HG03025 (cell line): ENCODE results near the gene CHST9.
"Not testable (repeated sequence)": the region's sequence is repeated elsewhere in the genome, so short reads cannot be mapped to it uniquely, and the experiment has no call there.

Source experiments
- ATAC-seq: cut with Tn5 transposase; IDR thresholded peaks from one replicate; pipeline ENCODE4 v1.9.1; 2021; ENCODE audit warnings: mild to moderate bottlenecking, moderate library complexity; ENCODE audit not compliant: unreplicated experiment, low FRiP score

CHST9 gene

GRCh38 chr18:27185025-27185763 is at the start of gene CHST9:
Gene CHST9, minus strand, starts transcription at chr18:27185308. Its CDS starts 42,499 bp downstream, at chr18:27142809.
- no peak for ATAC-seq

- ATAC-seq: not testable (repeated sequence)
These were observed 47.2 kb upstream of the CHST9 start for GRCh38 chr18:27232355-27232754.

GRCh38 chr18:27231671-27232070 is 46.6 kb upstream of the CHST9 start:
- not testable (repeated sequence) for ATAC-seq

GRCh38 chr18:27231221-27231620 is 46.1 kb upstream of the CHST9 start:
- ATAC-seq: not testable (repeated sequence)

GRCh38 chr18:27227721-27228120 is 42.6 kb upstream of the CHST9 start:
- no peak for ATAC-seq

- no peak for ATAC-seq
These were observed 41.5 kb upstream of the CHST9 start for GRCh38 chr18:27226556-27227075.

GRCh38 chr18:27225947-27226481 is 40.9 kb upstream of the CHST9 start:
- ATAC-seq: no peak

- ATAC-seq: no peak
These were observed 38.6 kb upstream of the CHST9 start for GRCh38 chr18:27223526-27224291.

- ATAC-seq: no peak
These were observed 29.7 kb upstream of the CHST9 start for GRCh38 chr18:27214831-27215230.

- no peak for ATAC-seq
These were observed 28.1 kb upstream of the CHST9 start for GRCh38 chr18:27213123-27213717.

GRCh38 chr18:27211569-27211968 is 26.5 kb upstream of the CHST9 start:
- ATAC-seq: no peak

GRCh38 chr18:27206411-27206810 is 21.3 kb upstream of the CHST9 start:
- no peak for ATAC-seq

GRCh38 chr18:27202741-27203140 is 17.6 kb upstream of the CHST9 start:
- ATAC-seq: no peak

- no peak for ATAC-seq
These were observed 12.9 kb upstream of the CHST9 start for GRCh38 chr18:27198036-27198435.

GRCh38 chr18:27188309-27188708 is 3.2 kb upstream of the CHST9 start:
- ATAC-seq: no peak

- ATAC-seq: no peak
These were observed 789 bp upstream of the CHST9 start for GRCh38 chr18:27185897-27186296.

- ATAC-seq: no peak
These were observed 738 bp downstream of the CHST9 start for GRCh38 chr18:27184115-27185024.

GRCh38 chr18:27181726-27182125 is 3.4 kb downstream of the CHST9 start:
- no peak for ATAC-seq

- no peak for ATAC-seq
These were observed 6.7 kb downstream of the CHST9 start for GRCh38 chr18:27178424-27178823.

GRCh38 chr18:27175914-27176313 is 9.2 kb downstream of the CHST9 start:
- no peak for ATAC-seq
